GM12878 (cell line): ENCODE data around the gene HCAR1. TPM values are rescaled to one million over a fixed set of nuclear protein-coding genes. Genes with fewer than 3 reads are reported as not detected.

Experiments used
- ATAC-seq: fragments of 200-7000 bp; cut with Tn5 transposase; 3 replicates; pipeline ENCODE4 v1.9.1; 2020; ENCODE audit warnings: mild to moderate bottlenecking, moderate library complexity
- BruUV-seq: library from RNA; stranded (reverse); fragments of 400-500 nt; replicated peaks from 2 replicates; lab custom pipeline; 2021; lab: Mats Ljungman, UMichigan
- CTCF ChIA-PET: fragments of 300-600 bp; sonication (Branson Sonifier 250); formaldehyde crosslinking; extraction: SDS; loops from one replicate; lab custom pipeline; 2021; ENCODE audit warnings: inconsistent platforms; lab: Yijun Ruan, JAX
- POLR2A ChIA-PET: fragments of 350-600 bp; formaldehyde crosslinking; extraction: SDS; loops from one replicate; lab custom pipeline; 2021; ENCODE audit warnings: inconsistent platforms; lab: Charles Lee
- RAD21 ChIA-PET: fragments of 300-600 bp; sonication (Branson Sonifier 250); formaldehyde crosslinking; loops from one replicate; lab custom pipeline; 2023; ENCODE audit warnings: antibody characterized with exemption; ENCODE audit not compliant: unreplicated experiment; lab: Charles Lee
- SMC1A ChIA-PET: fragments of 300-600 bp; sonication (Branson Sonifier 250); formaldehyde crosslinking; loops from one replicate; lab custom pipeline; 2023; ENCODE audit not compliant: unreplicated experiment, uncharacterized antibody; lab: Charles Lee
- DNase-seq: peaks from one replicate; pipeline ENCODE4 v3.0.0-alpha.2; 2011; ENCODE audit warnings: low read depth, low spot score
- FAIRE-seq: peaks from 3 replicates; lab custom pipeline; 2011; peaks lifted over from hg19 to GRCh38; lab: Jason Lieb, UNC
- H2AFZ ChIP-seq: 2 replicates; pipeline ENCODE4 v1.6.0; 2011; ENCODE audit warnings: low read depth, low read length, control low read depth; ENCODE audit not compliant: control insufficient read depth
- H3K27ac ChIP-seq: 2 replicates; pipeline ENCODE4 v1.5.1; 2011; ENCODE audit warnings: control low read depth; ENCODE audit not compliant: control insufficient read depth, insufficient read depth
- H3K27me3 ChIP-seq, 2 experiments: replicated peaks in 1 of 2; 2 replicates each; pipeline versions ENCODE4 v1.6.0 to v1.6.1; 2011; ENCODE audit warnings: low read length in 1 of 2; ENCODE audit not compliant: control insufficient read depth in 2 of 2, insufficient read depth in 2 of 2
- H3K36me3 ChIP-seq, 2 experiments: 2 replicates each; pipeline ENCODE4 v1.5.1; 2011; ENCODE audit warnings: low read length in 1 of 2; ENCODE audit not compliant: control insufficient read depth in 2 of 2, insufficient read depth in 2 of 2
- H3K4me1 ChIP-seq: 2 replicates; pipeline ENCODE4 v1.6.1; 2011; ENCODE audit warnings: mild to moderate bottlenecking, low read length, moderate library complexity, mixed read lengths; ENCODE audit not compliant: control insufficient read depth, insufficient read depth
- H3K4me2 ChIP-seq: 2 replicates; pipeline ENCODE4 v1.6.0; 2011; ENCODE audit warnings: control low read depth; ENCODE audit not compliant: control insufficient read depth, insufficient read depth
- H3K4me3 ChIP-seq: fragments of 200-600 bp; sonication (generic); 2 replicates; pipeline ENCODE4 v1.5.1; 2016
- H3K79me2 ChIP-seq: 2 replicates; pipeline ENCODE4 v1.6.0; 2011; ENCODE audit warnings: low read length; ENCODE audit not compliant: control insufficient read depth, insufficient read depth
- H3K9ac ChIP-seq: 2 replicates; pipeline ENCODE4 v1.8.0; 2011; ENCODE audit warnings: low read length, control low read depth, mixed read lengths; ENCODE audit not compliant: control insufficient read depth, insufficient read depth
- H3K9me3 ChIP-seq: replicated peaks from 3 replicates; pipeline ENCODE4 v1.5.1; 2011; ENCODE audit warnings: mild to moderate bottlenecking, low read length; ENCODE audit not compliant: control insufficient read depth, insufficient read depth
- H4K20me1 ChIP-seq: 2 replicates; pipeline ENCODE4 v1.6.0; 2011; ENCODE audit not compliant: control insufficient read depth, insufficient read depth
- MEF2B ChIP-seq: fragments of 450-650 bp; IDR thresholded peaks from 2 replicates; pipeline ENCODE4 v1.6.1; 2018; ENCODE audit warnings: mild to moderate bottlenecking, moderate library complexity; ENCODE audit not compliant: partially characterized antibody, poor library complexity, severe bottlenecking
- NFIC ChIP-seq: IDR thresholded peaks from 2 replicates; pipeline ENCODE4 v1.6.1; 2012; ENCODE audit warnings: low read depth, mild to moderate bottlenecking, inconsistent platforms, low read length, moderate library complexity
- NFYB ChIP-seq: IDR thresholded peaks from 2 replicates; pipeline ENCODE4 v1.6.1; 2011; ENCODE audit warnings: low read depth, mild to moderate bottlenecking, low read length, improper control_type of control experiment, moderate library complexity; ENCODE audit not compliant: insufficient read depth
- NR2C1 ChIP-seq: fragments of 450-650 bp; IDR thresholded peaks from 2 replicates; pipeline ENCODE4 v1.6.1; 2017; ENCODE audit warnings: antibody characterized with exemption, mild to moderate bottlenecking, moderate library complexity
- NR2F1 ChIP-seq: fragments of 450-650 bp; conservative IDR thresholded peaks from 2 replicates; pipeline ENCODE4 v1.6.1; 2017; ENCODE audit warnings: mild to moderate bottlenecking
- PAX8 ChIP-seq: fragments of 450-650 bp; IDR thresholded peaks from 2 replicates; pipeline ENCODE4 v1.6.1; 2017; ENCODE audit warnings: mild to moderate bottlenecking, moderate library complexity
- YY1 ChIP-seq: IDR thresholded peaks from 2 replicates; pipeline ENCODE4 v1.6.1; 2011; ENCODE audit warnings: low read depth, mild to moderate bottlenecking, low read length
- ZNF384 ChIP-seq: IDR thresholded peaks from 2 replicates; pipeline ENCODE4 v1.6.1; 2012; ENCODE audit warnings: low read depth, mild to moderate bottlenecking, low read length, improper control_type of control experiment, borderline replicate concordance
- WGBS: methylation state at CpG from one replicate; pipeline ENCODE4 v1.1.6; 2016; ENCODE audit warnings: low lambda C conversion rate; ENCODE audit not compliant: insufficient replicate concordance, insufficient coverage; ENCODE audit errors: missing lambda C conversion rate; 5-methylcytosine and 5-hydroxymethylcytosine counted together
- in situ Hi-C: fragments of 300-500 bp; cut with MboI; formaldehyde crosslinking; loops from 9 replicates; pipeline ENCODE4 v1.14.3; 2018; ENCODE audit warnings: mixed read lengths
- intact Hi-C: fragments of 100-400 bp; cut with micrococcal nuclease; formaldehyde crosslinking; loops from one replicate; pipeline ENCODE4 v1.14.2; 2022; ENCODE audit not compliant: unreplicated experiment
- polyA plus RNA-seq, 11 experiments: library from polyadenylated mRNA; depleted of rRNA in 4 of 11; unstranded in 6 of 11; stranded (reverse) in 5 of 11; fragments of >200 nt; fragmentation: Nextera tagmentation in 4 of 11; fragmentation: Illumina TruSeq in 1 of 11; extraction: Ambion mirVana in 4 of 11; extraction: Trizol in 1 of 11; gene quantifications; 1 replicate in 1 of 11; 2 replicates in 10 of 11; pipeline versions ENCODE4 v1.2.1 to v1.2.3, GENCODE V29; 2011 to 2016; ENCODE audit warnings: inconsistent platforms in 2 of 11, missing spikeins in 2 of 11, low read depth in 1 of 11
- total RNA-seq, 4 experiments: library from RNA; depleted of rRNA in 3 of 4; stranded (reverse); fragments of >200 nt in 3 of 4; fragmentation: Illumina TruSeq in 1 of 4; extraction: Trizol in 1 of 4; gene quantifications; 2 replicates each; pipeline versions ENCODE4 v1.2.1 to v1.2.3, GENCODE V29; 2013 to 2021
- TF ChIP-seq, protein P1 (sequence below): fragments of 450-650 bp; IDR thresholded peaks from 2 replicates; pipeline ENCODE4 v1.6.1; 2017; ENCODE audit warnings: mild to moderate bottlenecking, moderate library complexity

Gene HCAR1
- total and polyA plus RNA-seq, 10 of the 15 experiments (the other 5 are each of a cell fraction or from before 2014, with no cell fraction given): 0.01 to 0.05 (median 0.04) TPM; not detected in 7

- DNase-seq (no peak), FAIRE-seq (no peak), ATAC-seq (no peak)
- in situ Hi-C loops (no loop called here), intact Hi-C loops (no loop called here)
- no peaks in the 10 kb centered on the region for H3K27me3 ChIP-seq
- ChIA-PET POLR2A (interaction anchor here (0.9 to 1.3 kb wide), 5 partner anchors 11 to 224 kb away, joined by 3 to 4 read pairs (median 3); partner anchors contain the start of gene ZCCHC8), RAD21 (interaction anchor here (0.6 to 1.2 kb wide), 5 partner anchors 27 to 227 kb away, joined by 3 read pairs; no protein-coding TSS in a partner anchor), SMC1A (interaction anchor here (1.2 to 2.3 kb wide), 5 partner anchors 8 to 88 kb away, joined by 3 to 10 read pairs (median 5); no protein-coding TSS in a partner anchor), CTCF (interaction anchor here (0.6 to 1.4 kb wide), 5 partner anchors 8 to 99 kb away, joined by 3 to 5 read pairs (median 4); no protein-coding TSS in a partner anchor)
- no peak overlapping the region for H3K9ac ChIP-seq
- H3K79me2 ChIP-seq: no peaks in the 10 kb centered on the region
- 53% methylated on average over 6 of the region's 6 CpGs for WGBS
- H3K9me3 ChIP-seq: no peaks in the 10 kb centered on the region
- no TSS peak for BruUV-seq
- TF ChIP-seq YY1: 0 out of 2 replicates have a peak, but pooled peaks have one; percentile 13
- no peak for TF ChIP-seq NR2C1
- H3K27ac ChIP-seq: peak overlapping the region; percentile 73
- H4K20me1 ChIP-seq: no peaks in the 10 kb centered on the region
- no peaks in the 10 kb centered on the region for H3K36me3 ChIP-seq
- no peak overlapping the region for H2AFZ ChIP-seq
- peak overlapping the region; percentile 82 for H3K4me2 ChIP-seq
- peaks cover 48% of the 10 kb centered on the region for H3K4me1 ChIP-seq
- peak overlapping the region; percentile 19; the same call in 1 of the 2 replicates for H3K4me3 ChIP-seq
Measured at GRCh38 chr12:122725452-122726079, 5.1 kb downstream of the HCAR1 start.

DNA sequence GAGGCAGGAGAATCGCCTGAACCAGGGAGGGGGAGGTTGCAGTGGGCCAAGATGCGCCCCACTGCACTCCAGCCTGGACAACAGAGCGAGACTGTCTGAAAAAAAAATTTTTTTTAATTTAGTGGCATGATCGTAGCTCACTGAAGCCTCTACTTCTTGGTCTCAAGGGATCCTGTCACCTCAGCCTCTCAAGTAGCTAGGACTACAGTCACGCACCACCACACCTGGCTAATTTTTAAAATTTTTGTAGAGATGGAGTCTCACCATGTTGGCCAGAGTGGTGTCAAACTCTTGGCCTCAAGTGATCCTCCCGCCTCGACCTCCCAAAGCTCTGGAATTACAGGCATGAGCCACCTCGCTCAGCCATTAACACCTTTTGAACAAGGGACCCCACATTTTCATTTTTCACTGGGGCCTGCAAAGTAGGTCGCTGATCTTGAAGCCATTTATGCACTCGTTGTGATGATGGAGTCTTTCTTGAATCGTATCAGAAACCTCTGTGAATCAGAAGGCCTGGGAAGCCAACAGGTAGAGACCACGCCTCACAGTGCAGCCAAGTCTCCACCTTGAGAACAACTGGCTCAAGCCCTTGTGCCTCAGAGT is 5.9 kb downstream of the HCAR1 start:
- ChIA-PET SMC1A (interaction anchor here (1.2 to 1.9 kb wide), 5 partner anchors 9 to 87 kb away, joined by 3 to 7 read pairs (median 4); no protein-coding TSS in a partner anchor), POLR2A (interaction anchor here (0.6 to 1.3 kb wide), 5 partner anchors 10 to 224 kb away, joined by 3 to 4 read pairs (median 3); partner anchors contain the start of gene ZCCHC8), RAD21 (interaction anchor here (0.7 to 1.2 kb wide), 4 partner anchors 27 to 226 kb away, joined by 3 read pairs; no protein-coding TSS in a partner anchor), CTCF (interaction anchor here (0.8 to 1.4 kb wide), 4 partner anchors 9 to 87 kb away, joined by 3 to 5 read pairs (median 4); no protein-coding TSS in a partner anchor)
- Histone ChIP-seq H3K4me2 (peak overlapping the region; percentile 82), H3K27ac (peak overlapping the region; percentile 73), H3K36me3 (no peaks in the 10 kb centered on the region), H3K27me3 (no peaks in the 10 kb centered on the region), H3K79me2 (no peaks in the 10 kb centered on the region), H3K9ac (no peak overlapping the region), H3K4me3 (no peak overlapping the region), H4K20me1 (no peaks in the 10 kb centered on the region), H3K4me1 (peaks cover 50% of the 10 kb centered on the region), H3K9me3 (no peaks in the 10 kb centered on the region), H2AFZ (peak overlapping the region; percentile 70)
- BruUV-seq: no TSS peak
- in situ Hi-C loops: no loop called here
- ATAC-seq (peak; percentile 67), DNase-seq (no peak), FAIRE-seq (no peak)
- WGBS: 38% methylated on average over 12 of the region's 12 CpGs
- intact Hi-C loops: no loop called here
- no peak for TF ChIP-seq NFYB
- TF ChIP-seq MEF2B: peak; percentile 81
- TF ChIP-seq, protein P1, sequence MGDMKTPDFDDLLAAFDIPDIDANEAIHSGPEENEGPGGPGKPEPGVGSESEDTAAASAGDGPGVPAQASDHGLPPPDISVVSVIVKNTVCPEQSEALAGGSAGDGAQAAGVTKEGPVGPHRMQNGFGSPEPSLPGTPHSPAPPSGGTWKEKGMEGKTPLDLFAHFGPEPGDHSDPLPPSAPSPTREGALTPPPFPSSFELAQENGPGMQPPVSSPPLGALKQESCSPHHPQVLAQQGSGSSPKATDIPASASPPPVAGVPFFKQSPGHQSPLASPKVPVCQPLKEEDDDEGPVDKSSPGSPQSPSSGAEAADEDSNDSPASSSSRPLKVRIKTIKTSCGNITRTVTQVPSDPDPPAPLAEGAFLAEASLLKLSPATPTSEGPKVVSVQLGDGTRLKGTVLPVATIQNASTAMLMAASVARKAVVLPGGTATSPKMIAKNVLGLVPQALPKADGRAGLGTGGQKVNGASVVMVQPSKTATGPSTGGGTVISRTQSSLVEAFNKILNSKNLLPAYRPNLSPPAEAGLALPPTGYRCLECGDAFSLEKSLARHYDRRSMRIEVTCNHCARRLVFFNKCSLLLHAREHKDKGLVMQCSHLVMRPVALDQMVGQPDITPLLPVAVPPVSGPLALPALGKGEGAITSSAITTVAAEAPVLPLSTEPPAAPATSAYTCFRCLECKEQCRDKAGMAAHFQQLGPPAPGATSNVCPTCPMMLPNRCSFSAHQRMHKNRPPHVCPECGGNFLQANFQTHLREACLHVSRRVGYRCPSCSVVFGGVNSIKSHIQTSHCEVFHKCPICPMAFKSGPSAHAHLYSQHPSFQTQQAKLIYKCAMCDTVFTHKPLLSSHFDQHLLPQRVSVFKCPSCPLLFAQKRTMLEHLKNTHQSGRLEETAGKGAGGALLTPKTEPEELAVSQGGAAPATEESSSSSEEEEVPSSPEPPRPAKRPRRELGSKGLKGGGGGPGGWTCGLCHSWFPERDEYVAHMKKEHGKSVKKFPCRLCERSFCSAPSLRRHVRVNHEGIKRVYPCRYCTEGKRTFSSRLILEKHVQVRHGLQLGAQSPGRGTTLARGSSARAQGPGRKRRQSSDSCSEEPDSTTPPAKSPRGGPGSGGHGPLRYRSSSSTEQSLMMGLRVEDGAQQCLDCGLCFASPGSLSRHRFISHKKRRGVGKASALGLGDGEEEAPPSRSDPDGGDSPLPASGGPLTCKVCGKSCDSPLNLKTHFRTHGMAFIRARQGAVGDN: peak; percentile 56; the same call in 1 of the 2 replicates
- 0 out of 2 replicates have a peak, but pooled peaks have one; percentile 27 for TF ChIP-seq NR2F1
- peak; percentile 73; the same call in 1 of the 2 replicates for TF ChIP-seq PAX8
- peak; percentile 28; the same call in 1 of the 2 replicates for TF ChIP-seq ZNF384
- peak; percentile 20; the same call in 1 of the 2 replicates for TF ChIP-seq NFIC
